ENCODE measurements around the gene EPS15.

DNA sequence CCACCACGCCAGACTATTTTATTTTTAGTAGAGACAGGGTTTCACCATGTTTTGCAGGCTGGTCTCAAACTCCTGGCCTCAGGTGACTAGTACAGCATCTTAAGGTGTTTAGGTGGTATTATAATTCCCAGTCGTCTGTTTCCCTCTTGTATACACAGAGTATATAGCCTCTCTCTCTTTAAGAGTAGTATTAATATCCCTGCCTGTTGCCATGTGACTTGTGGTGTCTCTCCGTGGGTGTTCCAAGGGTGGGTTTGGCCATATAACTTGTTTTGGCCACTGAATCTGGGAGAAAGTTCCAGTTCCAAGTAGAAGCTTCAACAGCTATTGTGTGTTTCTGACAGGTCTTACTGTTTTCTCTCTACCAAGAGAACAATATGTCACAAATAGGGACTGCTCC, 29.6 kb downstream of the EPS15 start:
- TF ChIP-seq EP300 (IDR thresholded peaks at IDR 0.05), result no peak
- no peak for TF ChIP-seq CTCF (IDR thresholded peaks at IDR 0.05)
- no peak for TF ChIP-seq POLR2A (IDR thresholded peaks at IDR 0.05)

Data from gastroesophageal sphincter (tissue), 3 donors.